ELR (cell line): ENCODE results near the gene SPTBN1.

Experiments used
- DNase-seq: peaks from one replicate; pipeline ENCODE4 v3.0.0-alpha.2; 2015; ENCODE audit warnings: low read depth

SPTBN1 gene

DNA sequence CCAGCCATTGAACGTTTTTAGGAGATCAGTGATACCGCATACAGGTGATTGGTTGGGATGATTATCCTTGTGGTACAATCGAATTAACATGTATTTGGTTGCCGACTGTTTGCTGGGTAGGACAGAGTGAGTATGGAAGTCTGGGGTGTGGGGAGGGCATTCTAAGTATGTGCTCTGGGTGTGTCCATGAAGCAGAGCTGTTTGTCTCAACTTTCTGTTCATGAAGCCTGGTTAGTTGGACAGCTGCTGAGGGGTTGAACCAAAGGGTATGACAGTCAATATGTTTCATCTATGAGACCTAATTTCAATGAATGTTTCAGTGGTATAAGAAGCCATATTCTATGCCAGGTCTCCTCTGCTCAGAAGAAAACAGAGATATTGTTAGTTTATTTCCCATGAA is 21.9 kb upstream of the SPTBN1 start:
- no peak for DNase-seq

DNA sequence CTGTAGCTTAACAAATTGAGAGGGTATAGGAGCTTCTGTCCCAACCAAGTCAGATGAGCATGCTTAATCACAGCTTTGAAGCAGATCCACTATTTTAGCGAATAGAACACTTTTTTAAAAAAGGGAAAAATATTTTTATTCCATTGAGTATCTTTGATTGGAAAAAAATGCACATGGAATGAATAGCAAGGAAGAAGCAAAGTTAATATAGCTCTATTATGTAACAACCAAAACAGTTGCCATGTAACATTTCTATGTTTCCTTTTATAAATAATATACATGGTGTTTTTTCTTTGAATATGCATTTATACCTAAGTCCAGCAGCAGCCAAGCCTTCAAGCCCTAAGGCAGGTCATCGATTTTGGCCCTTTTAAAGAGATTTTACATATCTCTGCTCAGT is 21.4 kb upstream of the SPTBN1 start:
- DNase-seq = no peak

DNA sequence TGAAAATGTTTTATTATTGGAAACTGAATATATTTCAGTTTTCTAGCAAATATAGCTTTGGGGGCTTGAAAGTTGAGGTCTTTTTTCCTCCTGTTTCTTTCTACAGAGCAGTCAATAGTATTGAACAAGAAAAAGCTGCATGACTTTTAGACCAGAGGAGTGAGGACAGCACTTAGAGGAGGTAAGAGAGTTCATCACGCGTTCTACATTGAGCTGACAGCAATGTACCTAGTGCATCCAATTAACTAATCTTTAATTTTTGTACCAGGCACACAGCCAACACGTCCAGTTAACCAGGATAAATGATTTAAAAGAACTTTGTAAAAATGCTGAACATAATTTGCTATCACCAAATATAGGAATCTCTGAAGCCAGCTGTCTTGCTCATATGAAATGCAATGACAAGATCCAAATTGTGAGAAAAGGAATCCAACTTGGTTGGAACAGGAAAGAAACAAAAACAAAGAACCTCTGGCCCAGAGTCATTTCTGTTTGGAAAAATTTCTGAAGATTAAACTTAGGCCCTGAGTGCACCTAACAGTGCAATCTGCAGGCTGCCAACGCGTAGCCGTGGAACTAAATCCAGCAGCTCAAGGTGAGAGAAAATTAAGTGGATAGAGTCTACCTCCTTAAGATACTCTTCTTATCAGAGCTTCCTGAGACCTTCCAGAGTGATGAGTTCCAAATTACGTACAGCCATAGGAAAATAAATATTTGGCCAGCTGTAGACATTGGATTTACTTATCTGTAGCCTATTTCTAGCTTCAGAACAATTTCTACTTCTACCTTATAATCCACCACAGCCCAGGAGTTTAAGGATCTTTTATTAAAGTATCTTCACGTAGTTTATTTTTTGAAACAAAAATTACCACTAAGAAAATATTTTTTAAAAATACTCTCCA is 20.6 kb upstream of the SPTBN1 start:
- no peak for DNase-seq

DNA sequence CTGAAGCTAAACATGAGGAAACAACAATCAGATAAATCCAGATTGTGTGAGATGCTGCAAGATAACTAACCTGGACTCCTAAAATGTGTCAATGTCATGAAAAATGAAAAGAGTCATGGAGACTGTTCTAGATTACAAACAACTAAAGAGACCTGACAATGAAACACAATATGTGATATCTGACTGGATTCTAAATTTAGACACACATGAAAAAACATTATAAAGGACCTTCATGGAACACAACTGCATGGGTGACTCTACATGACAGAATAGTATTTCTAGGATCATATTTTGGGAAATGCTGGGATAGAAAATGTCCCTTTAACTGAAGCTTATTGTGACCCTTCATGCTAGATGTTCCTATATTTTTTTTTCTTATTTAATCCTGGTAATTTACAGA is 18.5 kb upstream of the SPTBN1 start:
- DNase-seq = no peak

DNA sequence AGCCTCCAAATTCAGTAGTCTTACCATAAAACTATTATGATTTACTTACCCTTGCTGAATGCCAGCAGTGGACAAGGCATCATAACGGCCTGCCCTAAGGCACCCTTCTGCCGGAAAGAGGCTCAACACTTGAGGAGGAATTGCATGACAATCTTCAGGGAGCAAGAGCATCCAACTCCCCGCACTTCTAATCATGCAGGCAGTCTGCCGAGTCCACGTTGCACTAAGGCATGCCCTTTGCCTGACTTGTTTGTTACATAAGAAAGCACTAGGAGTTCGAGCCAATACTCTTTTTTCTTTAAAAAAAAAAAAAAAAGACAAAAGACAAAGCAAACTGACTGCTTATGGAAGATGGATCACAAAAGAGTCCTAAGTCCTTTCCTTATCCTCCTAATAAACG is 17.9 kb upstream of the SPTBN1 start:
- no peak for DNase-seq

DNA sequence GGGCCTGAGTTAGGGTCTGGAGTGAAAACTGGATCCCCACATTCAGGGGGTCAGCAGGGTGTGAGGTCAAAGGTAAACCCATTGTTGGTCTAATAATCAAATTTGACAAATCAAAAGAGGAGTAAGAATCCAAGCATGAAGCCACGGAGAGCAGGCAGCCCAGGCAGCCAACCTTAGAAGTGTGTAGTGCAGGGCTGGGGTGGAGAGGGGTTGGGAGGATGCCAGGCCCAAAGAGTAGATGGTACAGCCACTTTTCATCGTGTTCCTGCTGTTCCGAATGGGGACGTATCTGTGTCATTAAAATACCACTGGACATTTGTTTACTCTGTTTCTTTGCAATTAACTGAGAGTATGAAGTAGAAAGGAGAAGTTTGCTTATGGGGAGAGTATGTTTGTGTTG is 16.5 kb upstream of the SPTBN1 start:
- no peak for DNase-seq

DNA sequence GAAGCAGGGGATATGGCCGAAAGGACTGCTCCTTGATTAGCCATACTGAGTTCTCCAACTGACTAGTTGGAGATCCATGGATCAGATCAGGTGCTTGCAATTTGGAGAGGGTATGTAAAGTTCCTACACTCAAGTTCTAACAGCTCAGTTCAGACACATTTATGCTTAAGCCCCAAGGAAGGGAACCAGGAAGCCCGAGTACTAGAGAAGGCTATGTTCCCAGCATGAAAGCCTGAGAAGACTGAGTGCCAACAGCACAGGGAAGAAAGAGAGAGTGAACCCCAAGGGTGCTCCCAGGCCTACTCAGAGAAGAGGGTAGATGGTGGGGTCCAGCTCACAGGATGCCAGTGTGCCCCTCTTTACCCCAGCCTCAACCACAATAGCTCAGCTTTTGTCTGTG is 16.1 kb upstream of the SPTBN1 start:
- DNase-seq = no peak

DNA sequence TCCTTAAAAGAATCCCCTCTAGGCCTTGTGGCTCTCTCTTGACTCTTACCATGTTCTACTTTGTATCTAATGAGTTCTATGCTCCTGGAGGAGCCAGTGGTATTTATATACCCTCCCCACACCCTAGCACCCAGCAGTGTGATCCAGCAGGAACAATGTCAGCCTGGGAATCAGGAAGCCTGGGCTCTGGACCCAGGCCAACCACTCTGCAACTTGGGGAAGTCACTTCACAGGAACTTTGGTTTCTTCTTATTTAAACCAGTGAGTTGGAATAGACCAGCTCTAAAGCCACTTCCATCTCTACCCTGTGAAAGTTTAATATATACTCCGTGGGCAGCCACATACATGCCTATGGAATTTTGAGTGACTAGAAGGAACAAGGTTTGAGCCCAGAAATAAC is 11.6 kb upstream of the SPTBN1 start:
- DNase-seq = no peak

DNA sequence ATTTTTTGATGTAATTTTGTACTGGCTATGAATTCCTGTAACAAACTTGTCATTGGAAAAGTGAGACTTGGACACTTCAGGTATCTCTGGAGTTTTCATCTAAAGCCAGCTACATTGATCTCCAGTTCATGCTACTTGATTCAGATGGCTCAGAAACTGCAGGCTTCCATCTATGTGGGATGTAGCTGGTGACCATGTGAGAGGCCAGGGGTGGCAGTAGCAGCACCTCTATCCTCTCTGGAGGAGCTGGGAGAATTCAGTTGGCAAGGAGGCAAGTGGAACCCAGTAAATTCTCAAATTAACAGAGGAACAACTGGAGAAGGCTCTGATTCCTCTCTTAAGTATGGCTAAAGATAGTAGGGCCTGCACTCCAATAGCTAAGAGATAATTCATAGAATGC is 10.0 kb upstream of the SPTBN1 start:
- DNase-seq = no peak

DNA sequence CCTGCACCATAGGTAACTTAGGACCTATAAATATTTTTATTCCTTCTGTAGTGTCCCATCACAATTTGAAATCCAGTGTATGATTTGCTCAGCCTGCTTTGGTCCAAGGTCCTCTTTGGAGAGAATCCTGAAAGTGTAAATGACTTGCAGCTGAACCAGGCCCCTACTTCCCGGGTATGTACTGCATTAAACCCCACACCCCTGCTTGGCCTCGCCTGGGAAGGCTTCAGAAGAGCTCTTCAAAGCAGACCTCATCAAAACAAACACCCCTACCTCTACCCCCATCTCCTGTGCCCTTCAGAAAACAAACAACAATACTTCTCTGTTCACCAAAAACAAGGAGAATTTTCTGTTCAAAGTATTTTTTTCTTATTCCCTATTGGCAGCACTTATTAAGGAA is 9.5 kb upstream of the SPTBN1 start:
- no peak for DNase-seq

DNA sequence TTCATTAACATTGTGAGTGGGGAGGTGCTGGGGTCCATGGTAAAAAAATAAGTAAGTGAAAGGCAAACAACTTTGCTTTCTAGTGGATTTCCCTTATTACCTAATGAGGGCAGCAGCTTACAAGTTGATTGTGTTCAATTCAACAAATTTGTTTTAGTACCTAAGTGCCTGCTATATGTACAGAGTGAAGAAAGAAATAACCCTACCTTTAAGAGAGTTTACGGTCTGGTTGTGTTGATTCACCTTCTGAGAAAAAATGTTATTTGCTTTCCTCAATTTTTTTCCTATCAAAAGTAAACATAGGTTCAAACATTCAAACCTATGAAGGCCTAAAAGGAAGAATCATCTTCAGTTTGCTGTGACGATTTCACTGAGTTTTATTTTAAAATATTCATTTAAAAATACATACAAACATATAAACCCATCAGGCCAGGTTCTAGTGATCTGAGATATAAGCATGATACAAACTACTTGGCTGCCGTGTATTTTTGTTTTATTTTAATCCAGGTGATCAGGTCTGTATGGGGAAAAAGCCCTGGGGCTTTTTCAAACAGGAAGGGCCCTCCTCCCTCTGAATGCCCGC is 1.5 kb upstream of the SPTBN1 start:
- DNase-seq = no peak

DNA sequence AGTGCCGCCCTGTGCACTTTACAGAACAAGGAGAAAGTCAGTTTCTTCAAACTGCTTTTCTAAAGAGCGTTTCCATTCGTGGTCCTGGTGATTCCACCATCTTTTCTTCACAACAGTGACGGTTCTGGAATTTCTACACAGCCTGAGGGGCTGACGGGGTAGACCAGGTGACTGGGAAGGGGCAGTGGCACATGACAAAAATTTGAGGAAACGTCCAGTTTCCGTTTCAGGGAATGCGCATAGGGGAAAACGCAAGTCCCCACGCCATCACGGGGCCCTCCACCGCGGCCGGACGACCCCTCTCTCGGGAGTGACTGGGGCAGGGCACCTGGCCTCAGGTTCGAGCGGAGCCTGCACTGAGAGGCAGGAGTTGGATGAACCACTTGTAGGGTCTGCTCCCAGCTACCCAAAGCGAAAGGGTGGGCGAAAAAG is 980 bp upstream of the SPTBN1 start:
- no peak for DNase-seq

DNA sequence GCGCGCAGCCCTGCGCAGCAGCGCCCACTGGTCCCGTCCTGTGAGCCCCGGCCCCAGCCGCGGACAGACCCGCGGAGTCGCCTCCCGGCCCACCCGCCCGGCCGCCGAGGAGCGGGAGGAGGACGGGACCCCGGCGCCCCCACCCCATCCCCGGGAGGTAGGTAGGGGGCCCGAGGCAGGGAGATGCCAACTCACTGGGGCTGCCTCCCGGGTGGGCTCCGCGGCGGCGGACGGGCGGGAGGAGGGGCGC is 160 bp downstream of the SPTBN1 start:
- no peak for DNase-seq

DNA sequence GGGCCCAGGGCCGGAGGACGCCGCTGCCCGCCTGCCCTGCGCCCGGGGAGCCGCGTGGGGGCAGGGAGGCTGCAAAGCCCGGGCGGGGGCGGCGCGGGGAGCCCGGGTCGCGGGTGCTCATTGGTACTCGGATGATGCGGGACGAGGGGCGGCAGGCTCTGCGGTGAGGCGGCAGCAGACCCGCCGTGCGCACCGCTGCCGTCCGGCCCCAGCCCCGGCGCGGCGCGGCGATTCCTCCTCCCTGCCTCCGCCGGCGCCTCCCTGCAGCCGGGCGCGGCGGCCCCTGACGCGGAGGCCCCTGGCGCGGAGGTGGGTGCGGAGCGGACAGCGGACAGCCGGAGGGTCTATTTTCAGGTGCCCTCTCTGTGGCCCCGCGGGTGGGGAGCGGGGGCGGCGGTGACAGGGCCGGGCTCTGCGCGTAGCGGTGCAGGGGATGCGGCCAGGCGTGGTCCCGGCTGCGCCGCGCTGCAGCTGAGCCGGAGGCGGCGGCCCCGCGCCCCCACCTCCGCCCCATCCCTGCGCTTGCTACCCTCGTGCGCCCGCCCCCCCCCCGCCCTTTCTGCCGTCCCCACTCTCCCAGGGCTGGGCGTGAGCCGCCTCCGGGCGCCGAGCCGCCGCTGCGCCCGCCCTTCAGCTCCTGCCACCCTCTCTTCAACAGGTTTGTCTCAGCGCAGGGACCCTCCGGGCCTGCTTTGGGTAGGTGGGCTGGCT is 640 bp downstream of the SPTBN1 start:
- peak; percentile 53 for DNase-seq

DNA sequence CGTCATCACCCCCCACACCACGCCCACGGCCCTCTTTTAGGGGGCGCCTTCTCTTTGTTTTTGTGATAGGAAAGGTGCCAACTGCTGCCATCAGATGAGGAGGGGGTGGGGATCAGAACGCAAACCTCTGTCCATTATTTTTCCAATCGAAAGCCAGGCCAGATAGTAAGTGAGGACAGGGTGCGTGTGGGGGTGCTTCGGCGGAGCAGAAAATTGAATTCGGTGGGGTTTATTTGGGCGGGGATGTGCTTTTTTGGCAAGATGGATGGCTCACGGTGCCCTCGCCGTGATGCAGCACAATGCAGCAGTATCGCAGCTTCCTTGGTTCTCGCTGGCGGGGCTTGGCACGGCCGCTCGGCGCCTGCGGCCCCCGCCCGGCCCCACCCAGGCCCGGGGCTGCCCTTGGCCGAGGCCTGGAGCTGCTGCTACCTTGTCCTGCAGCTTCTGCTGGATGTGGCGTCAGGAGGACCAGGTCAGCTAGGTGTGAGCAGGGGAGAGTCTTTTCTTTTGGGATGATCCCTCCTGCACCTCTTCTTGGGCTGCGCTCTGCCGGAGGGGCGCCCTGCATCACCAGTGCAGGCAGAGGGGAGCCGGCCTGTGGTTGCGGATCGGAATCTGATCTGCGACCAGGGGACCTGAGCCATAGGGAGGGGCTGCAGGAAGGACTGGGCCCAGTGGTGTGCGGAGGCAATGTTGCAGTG is 1.3 kb downstream of the SPTBN1 start:
- DNase-seq = peak; percentile 61

DNA sequence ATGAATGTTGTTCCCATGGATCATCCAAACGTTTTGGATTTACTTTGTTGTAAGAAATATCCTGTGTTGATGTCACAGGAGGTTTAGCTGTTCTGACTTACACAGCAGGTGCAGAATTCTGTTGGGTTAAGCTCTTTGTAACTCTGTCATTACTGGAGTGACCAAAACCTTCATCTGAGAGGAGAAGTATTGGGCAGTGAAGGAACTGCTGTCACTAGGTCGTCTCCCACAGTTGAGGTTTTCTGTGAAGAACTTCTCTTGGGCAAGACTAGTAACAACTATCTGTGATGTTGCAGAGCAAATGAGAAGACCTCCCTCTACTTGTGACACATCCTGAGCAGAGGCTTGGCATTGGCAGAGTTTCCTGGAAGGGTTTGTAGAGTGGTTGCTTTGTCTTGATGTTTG is 2.9 kb downstream of the SPTBN1 start:
- peak; percentile 52 for DNase-seq

DNA sequence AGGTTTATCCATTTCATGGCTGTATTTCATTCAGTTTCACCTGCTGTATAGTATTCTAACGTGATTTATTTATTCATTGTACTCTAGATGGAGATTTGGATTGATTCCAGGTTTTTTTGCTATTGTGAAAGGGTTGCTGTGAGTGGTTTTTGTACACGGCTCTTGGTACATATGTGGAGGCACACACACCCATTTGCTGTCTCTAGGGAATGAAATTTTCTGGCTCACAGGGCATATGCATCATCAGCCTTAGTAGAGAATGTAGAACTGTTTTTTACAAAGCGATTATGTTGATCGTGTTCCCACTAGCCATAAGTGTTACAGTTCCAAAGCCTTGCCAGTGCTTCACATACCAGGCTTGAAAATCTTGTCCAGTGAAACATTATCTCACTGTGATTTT is 5.1 kb downstream of the SPTBN1 start:
- DNase-seq = no peak

DNA sequence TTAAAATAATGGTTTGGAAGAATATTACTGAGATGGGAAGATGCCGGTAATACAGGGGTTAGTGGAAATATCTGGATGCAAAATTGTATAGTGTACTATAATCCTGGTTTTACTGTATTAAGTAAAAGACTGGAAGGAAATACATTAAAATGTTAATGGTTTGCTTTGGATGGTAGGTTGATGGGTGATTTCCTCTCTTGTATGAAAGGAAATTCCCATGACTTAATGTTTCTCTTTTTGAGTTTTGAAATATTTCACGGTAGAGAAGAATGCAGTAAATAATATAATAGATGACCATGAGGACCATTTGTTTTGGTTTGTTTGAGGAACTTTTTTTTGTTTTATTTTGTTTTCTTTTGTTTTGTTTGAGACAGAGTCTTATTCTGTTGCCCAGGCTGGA is 8.2 kb downstream of the SPTBN1 start:
- DNase-seq = no peak

DNA sequence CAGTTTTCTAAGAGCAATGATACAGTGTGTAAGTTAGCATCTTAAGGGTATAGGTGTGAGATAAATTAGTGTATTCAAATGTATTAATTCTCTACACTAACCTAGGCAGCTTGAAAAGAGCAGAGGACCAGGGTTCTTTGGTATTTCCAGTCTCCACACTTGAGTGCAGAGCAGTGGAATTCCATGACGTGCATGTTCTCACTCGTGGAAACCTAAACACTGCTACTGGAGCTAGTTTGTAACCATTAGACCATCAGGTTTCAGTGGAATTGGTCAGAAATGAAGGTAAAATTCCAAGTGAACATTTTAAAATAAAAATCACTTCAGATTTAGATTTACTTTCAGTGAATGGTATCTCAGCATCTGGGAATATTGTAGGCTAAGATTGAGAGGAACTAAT is 9.0 kb downstream of the SPTBN1 start:
- no peak for DNase-seq

DNA sequence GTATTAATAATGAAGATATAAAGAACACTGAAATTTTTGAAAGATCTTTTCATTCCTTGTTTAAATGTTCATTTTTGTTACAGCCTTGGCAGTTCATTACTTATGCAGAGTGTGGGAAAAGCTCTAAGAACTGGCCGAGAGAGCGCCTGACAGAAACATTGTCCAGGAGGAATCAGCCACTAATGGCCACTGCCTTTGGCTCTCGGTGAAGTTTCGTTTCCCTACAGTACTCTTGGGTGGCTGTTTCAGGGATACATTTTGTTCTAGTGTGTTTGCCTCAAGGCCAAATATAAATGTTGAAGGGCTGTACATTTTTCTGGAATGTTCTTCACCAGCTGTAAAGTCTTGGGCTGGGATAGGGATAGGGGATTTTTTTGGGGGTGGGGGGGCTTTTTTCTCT is 10.7 kb downstream of the SPTBN1 start:
- DNase-seq = no peak

DNA sequence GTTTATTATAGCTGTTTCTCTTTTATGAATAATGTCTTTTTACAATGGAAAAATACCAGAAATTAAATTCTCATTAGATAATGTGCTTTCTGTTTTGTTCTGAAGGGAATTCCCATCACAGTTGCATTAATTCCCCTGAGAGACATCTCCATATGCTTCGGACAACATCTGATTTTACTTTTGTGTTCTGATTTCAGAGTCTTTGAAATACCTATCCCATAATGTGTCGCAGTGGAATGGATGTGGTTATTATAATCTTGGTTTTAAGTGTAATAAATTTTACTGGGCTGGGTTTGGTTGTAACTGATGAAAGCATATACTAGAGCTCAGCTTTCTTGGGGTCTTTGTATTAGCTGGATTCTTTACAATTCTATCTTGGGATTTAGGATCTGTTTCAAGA is 12.5 kb downstream of the SPTBN1 start:
- no peak for DNase-seq

DNA sequence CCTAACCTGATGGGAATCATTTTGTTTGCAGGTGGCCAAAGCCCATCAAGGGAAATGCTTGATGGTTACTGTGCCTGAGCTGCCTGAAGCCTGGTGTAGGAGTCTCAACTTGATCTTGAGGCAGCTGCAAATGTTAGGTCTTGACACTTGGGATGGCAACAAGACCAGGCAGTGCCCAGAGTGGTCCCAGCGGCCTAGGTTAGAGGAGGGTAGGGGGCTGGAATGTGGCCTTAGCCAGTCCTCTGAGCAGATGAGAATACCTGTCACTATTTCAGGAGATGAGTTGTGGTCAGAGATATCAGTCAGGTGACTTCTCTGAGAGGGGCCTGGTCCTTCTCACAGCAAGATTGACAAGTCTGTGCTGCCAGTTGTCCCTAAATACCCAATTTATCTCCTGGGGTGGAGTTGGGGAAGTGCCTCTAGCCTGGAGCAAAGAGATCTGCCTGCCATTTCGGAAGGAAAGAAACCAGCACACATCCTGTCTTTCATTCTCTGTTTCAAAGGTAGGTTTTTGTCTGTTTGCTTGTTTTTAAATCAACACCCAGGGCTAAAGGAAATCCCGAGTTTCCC is 13.4 kb downstream of the SPTBN1 start:
- no peak for DNase-seq
